Astrocyte of the hippocampus (primary cell): Measurements from ENCODE around the gene RPL9.
"Not testable (repeated sequence)": the region's sequence is repeated elsewhere in the genome, so short reads cannot be mapped to it uniquely, and the experiment has no call there.

Experiments used
- DNase-seq: peaks from one replicate; pipeline ENCODE4 v3.0.0; 2011; ENCODE audit warnings: low read depth, low spot score

The RPL9 gene

DNA sequence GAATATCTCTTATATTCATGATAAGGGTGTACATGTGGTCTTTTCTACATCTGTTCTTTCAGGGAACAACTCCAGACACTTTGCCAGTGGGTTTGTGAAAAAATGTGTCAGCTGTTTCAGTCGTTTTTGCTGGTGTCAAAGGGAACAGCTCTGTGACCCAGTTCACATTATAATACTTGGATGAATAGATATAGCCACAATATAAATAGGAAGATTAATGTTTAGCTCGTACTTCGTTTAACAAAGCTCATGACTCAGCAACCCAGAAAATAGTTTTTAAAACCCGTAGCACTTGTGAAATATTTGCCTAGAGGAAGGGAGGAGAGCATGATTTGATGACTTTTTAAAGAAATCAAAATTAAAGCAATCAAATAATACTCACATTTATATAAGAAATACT lies 8.0 kb upstream of the RPL9 start:
- DNase-seq = no peak

- peak; percentile 71 for DNase-seq
Measured at GRCh38 chr4:39464886-39465501, 6.3 kb upstream of the RPL9 start.

GRCh38 chr4:39458161-39458504 lies 589 bp downstream of the RPL9 start:
- not testable (repeated sequence) for DNase-seq

GRCh38 chr4:39456946-39457763 lies 1.6 kb downstream of the RPL9 start:
- no peak for DNase-seq

DNA sequence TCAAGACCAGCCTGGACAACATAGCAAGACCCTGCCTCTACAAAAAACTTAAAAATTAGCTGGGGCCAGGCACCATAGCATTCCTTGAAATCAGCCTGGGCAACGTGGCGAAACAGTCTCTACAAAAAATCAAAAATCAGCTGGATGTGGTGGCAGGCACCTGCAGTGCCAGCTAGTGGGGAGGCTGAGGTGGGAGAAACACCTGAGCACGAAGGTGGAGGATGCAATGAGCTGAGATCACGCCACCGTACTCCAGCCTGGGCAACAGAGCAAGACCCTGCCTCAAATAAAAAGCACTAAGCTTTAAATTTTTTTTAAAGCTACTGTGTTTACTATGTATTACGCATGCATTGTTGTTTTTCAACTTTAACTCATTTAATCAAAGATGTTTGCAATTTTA lies 3.2 kb downstream of the RPL9 start:
- no peak for DNase-seq

DNA sequence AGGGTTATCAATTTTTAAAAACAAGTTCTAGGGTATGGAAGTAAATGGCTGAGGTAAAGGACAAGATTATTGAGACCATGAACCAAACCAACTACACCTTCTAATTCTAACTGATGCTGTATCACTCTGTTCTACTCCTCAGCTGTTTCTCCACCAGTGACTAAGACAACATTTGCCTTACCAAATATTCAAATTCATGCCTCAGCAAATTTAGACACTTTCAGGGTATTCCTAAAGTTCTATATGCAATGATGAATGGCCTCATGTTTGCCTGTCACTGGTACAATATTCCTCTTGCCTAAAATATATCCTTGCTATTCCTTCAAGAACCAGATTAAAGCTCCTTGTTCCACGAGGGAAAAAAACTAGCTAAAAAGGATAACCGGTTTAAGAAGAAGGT lies 5.0 kb downstream of the RPL9 start:
- no peak for DNase-seq

DNA sequence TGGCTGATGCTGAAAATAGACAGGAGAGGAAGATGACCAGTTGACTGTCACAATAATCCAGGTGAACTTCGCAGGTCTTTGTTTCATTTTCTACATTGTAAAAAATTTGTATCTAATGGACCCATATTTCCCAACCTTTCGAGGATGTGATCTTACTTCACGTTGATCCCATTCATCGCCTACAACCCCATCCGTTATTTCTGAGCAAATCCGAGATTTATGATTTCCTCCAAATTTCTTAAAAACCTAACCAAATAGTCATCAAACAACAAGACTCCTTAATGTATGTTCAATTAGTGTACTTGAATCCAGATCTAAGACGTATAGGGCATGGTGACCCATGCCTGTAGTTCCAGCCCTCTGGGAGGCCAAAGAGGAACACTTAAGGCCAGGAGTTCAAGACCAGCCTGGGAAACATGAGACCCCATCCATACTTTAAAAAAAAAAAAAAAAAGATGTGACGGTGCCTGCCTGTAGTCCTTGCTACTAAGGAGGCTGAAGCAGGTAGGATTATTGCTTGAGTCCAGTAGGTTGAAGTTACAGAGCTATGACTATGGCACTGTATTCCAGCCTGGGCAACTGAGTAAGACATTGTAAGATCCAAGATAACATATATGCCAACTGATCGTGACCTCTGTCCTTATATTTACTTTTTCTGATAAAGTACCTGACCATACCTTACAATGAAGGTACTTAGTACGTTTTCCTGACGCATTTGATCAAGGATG lies 5.7 kb downstream of the RPL9 start:
- DNase-seq = no peak

- DNase-seq = no peak
Measured at GRCh38 chr4:39452153-39452859, 6.4 kb downstream of the RPL9 start.

DNA sequence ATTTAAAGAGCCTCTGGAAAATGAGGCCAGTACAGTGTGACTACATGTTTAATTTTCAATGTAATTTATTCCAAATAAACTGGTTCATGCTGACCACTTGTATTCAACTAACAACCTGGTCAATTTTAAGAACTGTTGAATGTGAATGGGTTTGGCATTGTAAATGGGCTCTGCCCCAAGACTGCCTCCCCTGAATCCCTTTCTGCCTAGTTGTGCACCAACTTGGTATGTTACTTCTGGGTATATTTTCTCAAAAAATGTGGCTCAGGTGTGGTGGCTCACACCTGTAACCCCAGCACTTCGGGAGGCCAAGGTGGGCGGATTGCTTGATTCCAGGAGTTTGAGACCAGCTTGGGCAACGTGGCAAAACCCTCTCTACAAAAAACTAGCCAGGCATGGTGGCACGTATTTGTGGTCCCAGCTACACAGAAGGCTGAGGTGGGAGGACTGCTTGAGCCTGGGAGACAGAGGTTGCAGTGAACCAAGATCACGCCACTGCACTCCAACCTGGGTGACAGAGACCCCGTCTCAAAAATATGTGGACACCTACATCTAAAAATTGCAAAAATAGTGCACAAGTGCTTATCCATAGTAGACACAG lies 7.2 kb downstream of the RPL9 start:
- DNase-seq = no peak

GRCh38 chr4:39450618-39451017 lies 8.1 kb downstream of the RPL9 start:
- DNase-seq = no peak

DNA sequence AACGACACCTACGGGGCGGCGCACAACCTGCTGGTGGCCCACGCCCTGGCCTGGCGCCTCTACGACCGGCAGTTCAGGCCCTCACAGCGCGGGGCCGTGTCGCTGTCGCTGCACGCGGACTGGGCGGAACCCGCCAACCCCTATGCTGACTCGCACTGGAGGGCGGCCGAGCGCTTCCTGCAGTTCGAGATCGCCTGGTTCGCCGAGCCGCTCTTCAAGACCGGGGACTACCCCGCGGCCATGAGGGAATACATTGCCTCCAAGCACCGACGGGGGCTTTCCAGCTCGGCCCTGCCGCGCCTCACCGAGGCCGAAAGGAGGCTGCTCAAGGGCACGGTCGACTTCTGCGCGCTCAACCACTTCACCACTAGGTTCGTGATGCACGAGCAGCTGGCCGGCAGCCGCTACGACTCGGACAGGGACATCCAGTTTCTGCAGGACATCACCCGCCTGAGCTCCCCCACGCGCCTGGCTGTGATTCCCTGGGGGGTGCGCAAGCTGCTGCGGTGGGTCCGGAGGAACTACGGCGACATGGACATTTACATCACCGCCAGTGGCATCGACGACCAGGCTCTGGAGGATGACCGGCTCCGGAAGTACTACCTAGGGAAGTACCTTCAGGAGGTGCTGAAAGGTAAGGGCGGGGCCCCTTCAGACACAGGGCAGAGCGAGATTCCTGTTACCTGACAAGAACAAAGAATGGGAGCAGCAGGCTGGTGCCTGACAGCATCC lies 11.7 kb downstream of the RPL9 start:
- peak; percentile 74 for DNase-seq

DNA sequence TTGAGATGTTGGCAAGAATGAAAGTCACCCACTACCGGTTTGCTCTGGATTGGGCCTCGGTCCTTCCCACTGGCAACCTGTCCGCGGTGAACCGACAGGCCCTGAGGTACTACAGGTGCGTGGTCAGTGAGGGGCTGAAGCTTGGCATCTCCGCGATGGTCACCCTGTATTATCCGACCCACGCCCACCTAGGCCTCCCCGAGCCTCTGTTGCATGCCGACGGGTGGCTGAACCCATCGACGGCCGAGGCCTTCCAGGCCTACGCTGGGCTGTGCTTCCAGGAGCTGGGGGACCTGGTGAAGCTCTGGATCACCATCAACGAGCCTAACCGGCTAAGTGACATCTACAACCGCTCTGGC lies 12.3 kb downstream of the RPL9 start:
- no peak for DNase-seq

DNA sequence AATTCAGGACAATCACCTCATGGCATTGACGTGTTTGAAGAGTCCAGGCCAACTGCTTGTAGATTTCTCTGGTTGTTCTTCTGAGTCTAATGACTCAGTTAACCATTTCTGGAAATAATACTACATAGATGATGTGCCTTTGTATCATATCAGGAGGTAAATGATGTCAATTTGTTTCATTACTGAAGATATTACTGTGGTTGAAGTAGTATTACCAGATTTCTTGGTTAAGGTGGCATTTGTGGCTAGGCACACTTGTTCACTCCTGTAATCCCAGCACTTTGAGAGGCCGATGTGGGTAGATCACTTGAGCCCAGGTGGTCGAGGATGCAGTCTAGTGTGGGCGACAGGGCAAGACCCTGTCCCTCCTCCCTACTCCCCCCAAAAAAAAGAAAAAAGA lies 15.7 kb downstream of the RPL9 start:
- no peak for DNase-seq

DNA sequence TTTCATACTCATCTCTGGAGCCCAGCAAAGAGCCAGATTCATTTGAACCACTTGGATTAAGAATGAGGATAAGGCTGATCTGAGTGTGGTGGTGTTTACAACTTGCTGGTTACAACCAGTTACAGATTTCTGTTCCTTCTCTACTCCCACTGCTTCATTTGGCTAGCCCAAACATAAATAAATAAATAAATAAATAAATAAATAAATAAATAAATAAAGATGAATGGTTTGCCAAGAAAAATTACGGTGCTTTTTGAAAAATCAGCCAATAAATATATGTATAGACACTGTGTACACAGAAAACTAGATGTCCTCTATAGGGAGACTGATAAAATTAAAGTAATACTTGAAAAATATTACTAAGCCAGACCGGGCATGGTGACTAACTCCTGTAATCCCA lies 17.1 kb downstream of the RPL9 start:
- DNase-seq = no peak

- DNase-seq = no peak
Measured at GRCh38 chr4:39435659-39436563, 22.8 kb downstream of the RPL9 start.

DNA sequence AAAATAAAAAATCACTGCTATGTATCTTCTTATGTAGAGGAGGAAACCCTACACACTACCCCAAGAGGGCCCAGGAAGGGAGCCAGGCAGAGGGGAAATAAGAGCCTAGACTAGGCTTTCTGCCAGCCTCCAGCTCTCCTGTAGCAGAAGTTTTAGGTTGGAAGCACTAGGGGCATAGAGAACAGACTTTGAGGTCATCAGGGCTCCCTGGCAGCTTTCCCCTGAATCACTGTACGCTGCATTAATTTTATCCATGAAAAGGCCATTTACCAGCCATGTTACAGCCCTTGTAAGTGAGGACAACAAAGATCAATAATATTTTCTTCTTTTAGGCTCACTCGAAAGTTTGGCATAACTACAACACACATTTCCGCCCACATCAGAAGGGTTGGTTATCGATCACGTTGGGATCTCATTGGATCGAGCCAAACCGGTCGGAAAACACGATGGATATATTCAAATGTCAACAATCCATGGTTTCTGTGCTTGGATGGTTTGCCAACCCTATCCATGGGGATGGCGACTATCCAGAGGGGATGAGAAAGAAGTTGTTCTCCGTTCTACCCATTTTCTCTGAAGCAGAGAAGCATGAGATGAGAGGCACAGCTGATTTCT lies 24.7 kb downstream of the RPL9 start:
- no peak for DNase-seq

GRCh38 chr4:39429476-39430334 lies 29.0 kb downstream of the RPL9 start:
- DNase-seq = no peak

DNA sequence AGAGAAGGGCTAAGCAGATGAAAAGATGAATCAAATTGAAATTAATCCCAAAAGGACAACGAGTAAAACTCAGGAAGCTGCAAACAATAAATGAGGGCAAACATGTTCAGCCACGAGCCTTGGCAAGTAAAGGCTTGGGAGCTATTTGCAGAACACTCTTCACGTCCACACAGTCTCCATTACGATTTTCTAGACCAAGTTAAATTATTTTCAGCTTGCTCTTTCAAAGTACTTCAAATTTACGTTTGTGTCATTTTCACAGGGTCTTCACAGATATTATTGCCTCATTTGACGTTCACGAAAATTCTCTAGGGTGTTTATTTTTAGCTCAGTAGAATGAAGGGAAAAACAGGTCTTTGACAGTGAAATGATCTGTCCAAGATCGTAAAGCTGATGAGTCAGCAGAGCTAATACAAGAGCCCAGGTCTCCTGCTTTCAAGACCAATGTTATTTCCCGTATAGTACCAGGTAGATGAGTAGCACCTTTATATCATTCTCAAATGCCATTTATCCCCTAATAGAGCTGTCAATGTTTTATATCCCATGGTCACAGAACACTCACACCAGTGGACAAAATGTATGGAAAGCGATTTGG lies 31.1 kb downstream of the RPL9 start:
- no peak for DNase-seq
